ENCODE results near the gene SIRT2.
A peak's percentile ranks its signal among the peaks of the same experiment; 100 is the strongest.

The SIRT2 gene

DNA sequence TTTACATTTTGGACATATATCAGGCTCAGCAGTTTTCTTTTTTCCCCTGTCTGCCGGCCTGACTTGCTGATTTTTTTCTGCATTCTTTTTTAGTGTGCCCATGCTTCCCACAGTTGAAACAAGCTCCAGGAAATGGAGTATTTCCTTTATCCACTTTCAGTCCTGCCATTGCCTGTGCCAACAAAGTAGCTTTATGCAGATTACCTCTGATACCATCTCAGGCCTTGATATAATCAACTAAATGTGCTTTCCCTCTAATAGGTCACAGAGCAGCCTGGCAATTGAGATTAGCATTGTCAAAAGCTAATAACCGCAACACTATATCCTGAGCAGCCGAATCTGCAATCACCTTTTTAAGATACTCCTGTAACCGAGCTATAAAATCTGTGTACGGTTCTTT, 40.5 kb upstream of the SIRT2 start:
- DNase-seq (ENCODE audit: low read depth) = no peak
- TF ChIP-seq, protein P1, sequence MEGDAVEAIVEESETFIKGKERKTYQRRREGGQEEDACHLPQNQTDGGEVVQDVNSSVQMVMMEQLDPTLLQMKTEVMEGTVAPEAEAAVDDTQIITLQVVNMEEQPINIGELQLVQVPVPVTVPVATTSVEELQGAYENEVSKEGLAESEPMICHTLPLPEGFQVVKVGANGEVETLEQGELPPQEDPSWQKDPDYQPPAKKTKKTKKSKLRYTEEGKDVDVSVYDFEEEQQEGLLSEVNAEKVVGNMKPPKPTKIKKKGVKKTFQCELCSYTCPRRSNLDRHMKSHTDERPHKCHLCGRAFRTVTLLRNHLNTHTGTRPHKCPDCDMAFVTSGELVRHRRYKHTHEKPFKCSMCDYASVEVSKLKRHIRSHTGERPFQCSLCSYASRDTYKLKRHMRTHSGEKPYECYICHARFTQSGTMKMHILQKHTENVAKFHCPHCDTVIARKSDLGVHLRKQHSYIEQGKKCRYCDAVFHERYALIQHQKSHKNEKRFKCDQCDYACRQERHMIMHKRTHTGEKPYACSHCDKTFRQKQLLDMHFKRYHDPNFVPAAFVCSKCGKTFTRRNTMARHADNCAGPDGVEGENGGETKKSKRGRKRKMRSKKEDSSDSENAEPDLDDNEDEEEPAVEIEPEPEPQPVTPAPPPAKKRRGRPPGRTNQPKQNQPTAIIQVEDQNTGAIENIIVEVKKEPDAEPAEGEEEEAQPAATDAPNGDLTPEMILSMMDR (conservative IDR thresholded peaks at IDR 0.05; ENCODE audit: control insufficient read depth, insufficient read depth, low read depth, low read length) = no peak
- H3K4me3 ChIP-seq (ENCODE audit: control insufficient read depth, low read depth, low read length) = no peak overlapping the region

DNA sequence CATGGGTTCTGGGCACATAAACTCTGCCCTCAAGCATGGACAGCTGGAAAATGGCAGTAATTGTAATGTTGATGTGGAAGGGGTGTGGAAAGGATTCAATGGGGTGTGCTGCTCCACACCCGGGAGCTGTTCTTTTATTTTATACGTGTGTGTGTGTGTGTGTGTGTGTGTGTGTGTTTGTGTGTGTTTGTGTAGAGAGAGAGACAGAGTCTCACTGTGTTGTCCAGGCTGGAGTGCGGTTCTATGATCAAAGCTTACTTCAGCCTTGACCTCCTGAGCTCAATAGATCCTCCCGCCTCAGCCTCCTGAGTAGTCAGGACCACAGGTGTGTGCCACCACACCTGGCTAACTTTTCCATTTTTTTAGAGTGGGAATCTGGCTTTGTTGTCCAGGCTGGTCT, 34.1 kb upstream of the SIRT2 start:
- TF ChIP-seq, protein P1 (conservative IDR thresholded peaks at IDR 0.05; ENCODE audit: control insufficient read depth, insufficient read depth, low read depth, low read length) = no peak
- no peak overlapping the region for H3K4me3 ChIP-seq (ENCODE audit: control insufficient read depth, low read depth, low read length)

DNA sequence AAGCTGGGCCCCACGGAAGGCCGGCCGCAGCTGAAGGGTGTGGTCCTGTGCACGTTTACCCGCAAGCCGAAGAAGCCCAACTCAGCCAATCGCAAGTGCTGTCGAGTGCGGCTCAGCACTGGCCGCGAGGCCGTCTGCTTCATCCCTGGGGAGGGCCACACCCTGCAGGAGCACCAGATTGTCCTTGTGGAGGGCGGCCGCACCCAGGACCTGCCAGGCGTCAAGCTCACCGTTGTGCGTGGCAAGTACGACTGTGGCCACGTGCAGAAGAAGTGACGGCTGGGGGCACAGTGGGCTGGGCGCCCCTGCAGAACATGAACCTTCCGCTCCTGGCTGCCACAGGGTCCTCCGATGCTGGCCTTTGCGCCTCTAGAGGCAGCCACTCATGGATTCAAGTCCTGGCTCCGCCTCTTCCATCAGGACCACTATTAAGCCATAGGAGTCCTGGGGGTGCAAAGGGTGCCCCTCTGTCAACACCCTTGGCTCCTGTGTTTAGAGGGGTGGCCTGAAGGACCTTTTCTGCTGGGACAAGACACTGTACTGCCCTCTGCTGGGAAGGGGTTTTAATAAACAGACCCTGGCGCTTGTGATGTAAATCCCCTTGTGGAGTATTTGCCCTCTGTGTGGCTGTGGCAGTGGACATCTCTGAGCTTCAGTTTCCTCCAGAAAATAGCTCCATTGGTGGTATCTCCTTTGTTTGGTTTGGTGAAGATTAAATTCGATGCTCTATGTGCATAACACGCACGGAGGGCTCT, 33.2 kb upstream of the SIRT2 start:
- peak; percentile 57 for DNase-seq (ENCODE audit: low read depth)
- TF ChIP-seq, protein P1 (conservative IDR thresholded peaks at IDR 0.05; ENCODE audit: control insufficient read depth, insufficient read depth, low read depth, low read length) = peak; percentile 45
- no peak overlapping the region for H3K4me3 ChIP-seq (ENCODE audit: control insufficient read depth, low read depth, low read length)

More for the DNA sequence above, 34.1 kb upstream of the SIRT2 start:
- DNase-seq (ENCODE audit: low read depth) = no peak

DNA sequence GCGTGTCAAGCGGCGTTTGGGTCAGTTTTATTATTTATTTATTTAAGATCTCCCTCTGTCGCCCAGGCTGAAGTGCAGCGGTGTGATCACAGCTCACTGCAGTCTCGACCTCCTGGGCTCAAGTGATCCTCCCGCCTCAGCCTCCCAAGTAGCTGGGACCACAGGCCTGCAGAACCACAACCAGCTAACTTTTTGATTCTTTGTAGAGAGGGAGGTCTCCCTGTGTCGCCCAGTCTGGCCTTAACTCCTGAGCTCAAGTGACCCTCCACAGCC, 32.0 kb upstream of the SIRT2 start:
- TF ChIP-seq, protein P1 (conservative IDR thresholded peaks at IDR 0.05; ENCODE audit: control insufficient read depth, insufficient read depth, low read depth, low read length) = no peak
- peak overlapping the region; percentile 92 for H3K4me3 ChIP-seq (ENCODE audit: control insufficient read depth, low read depth, low read length)
- no peak for DNase-seq (ENCODE audit: low read depth)

DNA sequence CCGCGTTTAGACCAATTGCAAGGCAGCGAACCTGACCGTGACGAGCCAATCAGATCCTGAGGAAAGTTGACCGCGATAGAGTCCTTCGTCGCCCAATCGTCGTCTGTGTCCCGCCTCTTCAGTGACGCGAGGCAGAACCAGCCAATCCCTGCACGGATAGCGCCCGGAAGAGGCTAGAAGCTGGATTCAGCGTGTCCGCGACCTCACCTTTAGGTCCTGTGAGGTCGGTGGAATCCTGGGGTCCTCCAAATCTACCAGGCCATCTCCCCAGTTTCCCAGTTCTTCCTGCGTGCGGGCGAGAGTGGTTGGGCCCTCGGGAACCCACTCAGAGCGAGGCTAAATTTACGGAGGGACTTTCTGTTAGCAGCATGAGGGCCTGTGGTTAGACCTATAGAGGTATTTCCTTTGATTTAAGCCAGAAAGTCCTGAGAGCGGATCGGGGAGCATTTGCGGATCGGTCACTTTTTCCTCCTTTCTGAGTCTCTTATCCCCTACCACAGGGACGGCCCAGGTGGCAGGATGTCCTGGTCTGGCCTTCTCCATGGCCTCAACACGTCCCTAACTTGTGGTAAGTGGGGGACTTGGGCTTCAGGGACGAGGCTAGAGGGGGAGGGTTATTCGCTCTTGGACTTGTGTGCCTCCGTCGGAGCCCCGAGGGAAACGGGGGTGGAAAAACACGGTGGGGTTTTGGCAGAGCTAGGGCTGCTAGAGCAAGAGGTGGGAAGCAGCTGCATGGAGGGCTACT, 31.5 kb upstream of the SIRT2 start, which contains the start of gene MRPS12:
MRPS12 (plus strand) TSS at position 169 of the 745 bp plus-strand sequence; CDS start at position 520, 351 bp downstream.
- TF ChIP-seq, protein P1 (conservative IDR thresholded peaks at IDR 0.05; ENCODE audit: control insufficient read depth, insufficient read depth, low read depth, low read length) = no peak
- DNase-seq (ENCODE audit: low read depth) = peak; percentile 99

DNA sequence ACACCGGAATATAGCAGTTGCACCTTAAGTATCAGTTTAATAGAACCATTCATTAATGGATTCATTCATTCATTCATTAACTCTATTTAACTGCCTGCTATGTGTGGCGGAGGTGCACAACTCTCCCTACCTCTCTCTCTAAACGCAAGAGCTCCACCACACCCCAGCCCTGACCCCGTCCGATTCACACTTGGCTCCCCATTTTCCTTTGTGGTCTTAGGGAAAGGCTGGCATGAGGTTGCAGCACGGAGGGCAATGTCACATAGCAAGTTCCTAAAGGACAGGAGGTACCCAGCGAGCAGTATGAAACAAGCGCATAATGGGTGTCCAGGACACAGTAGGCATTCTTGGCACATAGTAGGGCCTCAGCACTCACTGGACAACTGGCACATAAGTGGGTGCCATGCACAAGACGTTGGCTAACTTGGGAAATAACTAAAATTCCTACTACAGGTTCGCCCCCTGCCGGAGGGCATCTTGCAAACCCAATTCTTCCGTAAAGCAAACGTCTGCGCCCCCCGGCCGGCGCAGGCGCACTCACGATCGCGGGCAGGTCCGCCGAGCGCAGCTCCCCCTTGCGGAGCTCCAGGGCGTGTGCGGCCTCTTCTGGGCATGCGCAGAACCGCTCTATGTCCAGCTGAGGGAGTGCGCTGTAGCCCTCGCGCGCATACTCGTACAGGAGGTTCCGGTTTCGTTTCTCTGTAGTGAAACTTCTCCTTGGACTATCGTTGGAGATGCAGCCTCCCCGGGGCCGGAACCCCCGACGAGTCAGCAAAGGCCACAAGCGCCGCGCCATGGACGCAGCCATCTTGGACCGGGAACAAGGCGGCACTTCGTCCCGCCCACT, 30.7 kb upstream of the SIRT2 start, which contains the start of gene SARS2:
SARS2 (minus strand) TSS at position 835 of the 847 bp plus-strand sequence; CDS start at position 808, 27 bp downstream.
- peak; percentile 92 for DNase-seq (ENCODE audit: low read depth)
- peak within 1 kb of the TSS; percentile 92 for H3K4me3 ChIP-seq (ENCODE audit: control insufficient read depth, low read depth, low read length)
- TF ChIP-seq, protein P1 (conservative IDR thresholded peaks at IDR 0.05; ENCODE audit: control insufficient read depth, insufficient read depth, low read depth, low read length) = peak; percentile 75

More for the DNA sequence above, 31.5 kb upstream of the SIRT2 start, which contains the start of gene MRPS12:
- H3K4me3 ChIP-seq (ENCODE audit: control insufficient read depth, low read depth, low read length) = peak within 1 kb of the TSS; percentile 92
